ENCODE measurements around the gene CRABP2.

- TF ChIP-seq CTCF (IDR thresholded peaks at IDR 0.05) (no peak), POLR2A (IDR thresholded peaks at IDR 0.05) (no peak)
These were observed 36.6 kb upstream of the CRABP2 start for GRCh38 chr1:156742017-156742416.

All from body of pancreas (tissue), 4 donors.